Smooth muscle cell (in vitro differentiated cells): ENCODE results near the gene EPO. TPM values are rescaled to one million over a fixed set of nuclear protein-coding genes. Genes with fewer than 3 reads are reported as not detected.

ENCODE experiments used
- DNase-seq: peaks from one replicate; lab custom pipeline; 2025; ENCODE audit not compliant: unreplicated experiment; lab: John Stamatoyannopoulos, UW
- H2AFZ ChIP-seq: fragments of 200-600 bp; sonication (generic); 2 replicates; pipeline ENCODE4 v1.6.0; 2016; ENCODE audit warnings: antibody characterized with exemption, low read depth, mild to moderate bottlenecking
- H3F3A ChIP-seq: fragments of 200-600 bp; sonication (generic); 2 replicates; pipeline ENCODE4 v1.6.0; 2017; ENCODE audit warnings: antibody characterized with exemption, low read depth
- H3K27ac ChIP-seq: fragments of 200-600 bp; sonication (generic); 2 replicates; pipeline ENCODE4 v1.5.1; 2016; ENCODE audit warnings: low read depth, mild to moderate bottlenecking
- H3K27me3 ChIP-seq: fragments of 200-600 bp; sonication (generic); 2 replicates; pipeline ENCODE4 v1.6.1; 2016; ENCODE audit warnings: low read depth, mild to moderate bottlenecking
- H3K36me3 ChIP-seq: fragments of 200-600 bp; sonication (generic); 2 replicates; pipeline ENCODE4 v1.5.1; 2016; ENCODE audit warnings: low read depth
- H3K4me1 ChIP-seq: fragments of 200-600 bp; sonication (generic); 2 replicates; pipeline ENCODE4 v1.5.1; 2016; ENCODE audit warnings: low read depth
- H3K4me2 ChIP-seq: fragments of 200-600 bp; sonication (generic); 2 replicates; pipeline ENCODE4 v1.6.0; 2016; ENCODE audit warnings: mild to moderate bottlenecking
- H3K4me3 ChIP-seq: fragments of 200-600 bp; sonication (generic); 2 replicates; pipeline ENCODE4 v1.5.1; 2016; ENCODE audit warnings: mild to moderate bottlenecking
- H3K79me2 ChIP-seq: fragments of 200-600 bp; sonication (generic); 2 replicates; pipeline ENCODE4 v1.6.0; 2016; ENCODE audit warnings: low read depth, mild to moderate bottlenecking
- H3K9ac ChIP-seq: fragments of 200-600 bp; sonication (generic); 2 replicates; pipeline ENCODE4 v1.6.0; 2016; ENCODE audit warnings: low read depth
- H3K9me3 ChIP-seq: fragments of 200-600 bp; sonication (generic); replicated peaks from 2 replicates; pipeline ENCODE4 v1.5.1; 2016; ENCODE audit warnings: low read depth
- H4K20me1 ChIP-seq: fragments of 200-600 bp; sonication (generic); 2 replicates; pipeline ENCODE4 v1.6.0; 2016; ENCODE audit warnings: low read depth
- CTCF ChIP-seq: fragments of 200-600 bp; sonication (generic); IDR thresholded peaks from 2 replicates; pipeline ENCODE4 v1.5.1; 2017; ENCODE audit warnings: borderline replicate concordance, mild to moderate bottlenecking, antibody characterized with exemption; ENCODE audit not compliant: insufficient read depth, poor library complexity, severe bottlenecking
- WGBS: methylation state at CpG from one replicate; pipeline ENCODE4 v1.1.7; 2016; ENCODE audit warnings: low lambda C conversion rate; 5-methylcytosine and 5-hydroxymethylcytosine counted together
- polyA plus RNA-seq: library from polyadenylated mRNA; unstranded; fragments of >200 nt; fragmentation: Nextera tagmentation; extraction: Ambion mirVana; gene quantifications from 2 replicates; pipeline ENCODE4 v1.2.1, GENCODE V29; 2016
- total RNA-seq: library from RNA; depleted of rRNA; stranded (reverse); fragments of >200 nt; gene quantifications from 2 replicates; pipeline ENCODE4 v1.2.3, GENCODE V29; 2014

Gene EPO
- total and polyA plus RNA-seq, 2 experiments from 2014 or later, result not detected

- 92% methylated on average over 13 of the region's 14 CpGs for WGBS
Measured at GRCh38 chr7:100744605-100745004, 24.3 kb downstream of the EPO start.

GRCh38 chr7:100745184-100745583 lies 24.9 kb downstream of the EPO start:
- 86% methylated on average over 22 of the region's 28 CpGs for WGBS
- H4K20me1 ChIP-seq, result no peaks in the 10 kb centered on the region
- H3K4me2 ChIP-seq, result no peak overlapping the region
- no peaks in the 10 kb centered on the region for H3K79me2 ChIP-seq
- TF ChIP-seq CTCF, result no peak
- H3K9me3 ChIP-seq, result no peaks in the 10 kb centered on the region
- no peak overlapping the region for H3K27ac ChIP-seq
- no peaks in the 10 kb centered on the region for H3K4me1 ChIP-seq
- DNase-seq, result no peak
- no peaks in the 10 kb centered on the region for H3K27me3 ChIP-seq
- H2AFZ ChIP-seq, result no peak overlapping the region
- no peaks in the 10 kb centered on the region for H3K36me3 ChIP-seq
- H3K4me3 ChIP-seq, result no peak overlapping the region
- H3F3A ChIP-seq, result no peaks in the 10 kb centered on the region
- H3K9ac ChIP-seq, result no peak overlapping the region

More at GRCh38 chr7:100744605-100745004, 24.3 kb downstream of the EPO start:
- H3K9ac ChIP-seq, result no peak overlapping the region
- DNase-seq, result no peak
- H3K27me3 ChIP-seq, result no peaks in the 10 kb centered on the region
- no peaks in the 10 kb centered on the region for H4K20me1 ChIP-seq
- H3K36me3 ChIP-seq, result no peaks in the 10 kb centered on the region
- H2AFZ ChIP-seq, result no peak overlapping the region
- no peak overlapping the region for H3K4me2 ChIP-seq
- H3F3A ChIP-seq, result no peaks in the 10 kb centered on the region
- no peak for TF ChIP-seq CTCF
- H3K79me2 ChIP-seq, result no peaks in the 10 kb centered on the region
- no peaks in the 10 kb centered on the region for H3K4me1 ChIP-seq
- no peak overlapping the region for H3K4me3 ChIP-seq
- H3K27ac ChIP-seq, result no peak overlapping the region
- no peaks in the 10 kb centered on the region for H3K9me3 ChIP-seq

GRCh38 chr7:100752994-100753393 lies 32.7 kb downstream of the EPO start:
- Histone ChIP-seq H3K4me3 (no peak overlapping the region), H3K9me3 (no peaks in the 10 kb centered on the region), H3K4me1 (no peaks in the 10 kb centered on the region), H3K4me2 (no peak overlapping the region), H3K9ac (no peak overlapping the region), H2AFZ (no peak overlapping the region), H4K20me1 (no peaks in the 10 kb centered on the region), H3K27ac (no peak overlapping the region), H3K36me3 (no peaks in the 10 kb centered on the region), H3K79me2 (no peaks in the 10 kb centered on the region), H3K27me3 (peaks cover 12% of the 10 kb centered on the region), H3F3A (no peaks in the 10 kb centered on the region)
- DNase-seq, result no peak
- 87% methylated on average over 5 of the region's 5 CpGs for WGBS
- TF ChIP-seq CTCF, result no peak

- no peak for DNase-seq
- H3K9ac ChIP-seq, result no peak overlapping the region
- WGBS, result 85% methylated on average over 3 of the region's 3 CpGs
Measured at GRCh38 chr7:100753750-100754149, 33.5 kb downstream of the EPO start.

More at GRCh38 chr7:100753750-100754149, 33.5 kb downstream of the EPO start:
- Histone ChIP-seq H3K4me1 (no peaks in the 10 kb centered on the region), H2AFZ (no peak overlapping the region), H3K36me3 (no peaks in the 10 kb centered on the region), H3K27ac (no peak overlapping the region), H3F3A (no peaks in the 10 kb centered on the region), H4K20me1 (no peaks in the 10 kb centered on the region), H3K9me3 (no peaks in the 10 kb centered on the region), H3K4me2 (no peak overlapping the region), H3K4me3 (no peak overlapping the region), H3K79me2 (no peaks in the 10 kb centered on the region), H3K27me3 (peaks cover 12% of the 10 kb centered on the region)
- TF ChIP-seq CTCF, result no peak
